ENCODE measurements around the gene HSP90AB1. TPM values are rescaled to one million over a fixed set of nuclear protein-coding genes. Genes with fewer than 3 reads are reported as not detected.
A peak's percentile ranks its signal among the peaks of the same experiment; 100 is the strongest.

The HSP90AB1 gene
- polyA plus RNA-seq, 2 of the 4 experiments (the other 2 are of a cell fraction), result 1,136 to 1,155 TPM

DNA sequence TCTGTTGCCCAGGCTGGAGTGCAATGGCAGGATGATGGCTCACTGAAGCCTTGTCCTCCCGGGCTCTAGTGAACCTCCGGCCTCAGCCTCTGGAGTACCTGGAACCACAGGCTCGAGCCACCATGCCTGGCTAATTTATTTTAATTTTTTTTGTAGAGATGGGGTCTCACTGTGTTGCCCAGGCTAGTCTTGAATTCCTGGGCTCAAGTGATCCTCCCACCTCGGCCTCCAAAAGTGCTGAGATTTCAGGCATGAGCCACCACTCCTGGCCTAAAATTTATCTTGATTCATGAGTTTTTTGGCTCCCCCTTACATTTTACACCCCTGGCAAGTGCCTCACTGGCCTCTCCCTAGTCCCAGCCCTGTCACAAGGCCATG lies 26.0 kb upstream of the HSP90AB1 start:
- no peak for ATAC-seq
- no peak for TF ChIP-seq CEBPB (IDR thresholded peaks at IDR 0.05)
- no peak for TF ChIP-seq ZFP36 (IDR thresholded peaks at IDR 0.05; ENCODE audit: borderline replicate concordance, partially characterized antibody)
- TF ChIP-seq ZNF302 (CRISPR knock-in tag; IDR thresholded peaks at IDR 0.05), result no peak
- TF ChIP-seq MAZ (IDR thresholded peaks at IDR 0.05; ENCODE audit: borderline replicate concordance, low read depth, low read length), result no peak
- no peak for TF ChIP-seq RFX5 (IDR thresholded peaks at IDR 0.05)
- TF ChIP-seq HOXA7 (CRISPR knock-in tag; IDR thresholded peaks at IDR 0.05), result no peak
- no peak for TF ChIP-seq EHF (CRISPR knock-in tag; IDR thresholded peaks at IDR 0.05)
- TF ChIP-seq ZC3H11A (IDR thresholded peaks at IDR 0.05), result no peak
- TF ChIP-seq ZSCAN20 (CRISPR knock-in tag; IDR thresholded peaks at IDR 0.05), result no peak
- CTCF ChIA-PET, result interaction anchor here (0.8 to 9.2 kb wide), 11 partner anchors 9 to 100 kb away, joined by 3 to 111 read pairs (median 5); partner anchors contain the start of gene HSP90AB1

DNA sequence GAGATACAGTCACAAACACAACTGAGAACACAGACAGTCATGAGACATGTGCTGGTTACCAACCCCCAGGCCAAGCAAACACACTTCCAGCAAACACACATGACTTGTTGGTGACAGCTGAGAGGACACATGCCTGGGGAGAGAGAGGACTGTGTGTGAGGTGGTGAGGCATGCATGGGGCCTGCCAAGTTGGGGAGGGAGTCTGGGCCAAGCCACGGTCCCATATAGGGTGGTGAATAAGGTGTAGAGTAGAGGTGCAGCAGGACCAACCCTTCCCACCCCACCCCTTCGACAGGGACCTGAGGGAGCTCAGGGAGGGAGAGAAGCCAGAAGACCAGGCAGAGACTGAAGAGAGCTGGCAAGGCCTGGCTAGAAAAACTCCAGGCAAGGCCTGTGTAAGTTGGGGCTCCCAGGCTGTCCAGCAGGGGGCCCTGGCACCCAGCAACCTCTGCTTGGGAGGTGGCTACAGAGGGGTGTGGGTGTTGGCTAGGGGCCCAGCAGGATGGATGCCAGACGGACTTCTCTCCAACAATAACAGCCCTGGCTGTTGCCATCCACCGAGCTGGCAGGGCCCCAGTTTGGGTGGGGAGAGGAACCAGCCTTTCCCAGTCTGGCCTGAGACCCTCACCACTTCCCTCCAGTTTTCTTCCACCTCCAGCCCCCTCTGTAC lies 25.5 kb upstream of the HSP90AB1 start:
- Histone ChIP-seq H3K27ac (peak overlapping the region; percentile 67 to 98; a peak in 5 of 6 replicates), H3K4me1 (peaks cover 68% of the 10 kb centered on the region), H3K9me3 (no peaks in the 10 kb centered on the region), H3K4me2 (peak overlapping the region; percentile 93), H3K4me3 (no peak overlapping the region)
- 0% methylated on average over 2 of the region's 4 CpGs for WGBS (ENCODE audit: missing lambda C conversion rate)
- DNase-seq (ENCODE audit: low read depth in 1 of 2, low spot score in 1 of 2) (peak; percentile 60 to 87), FAIRE-seq (no peak), ATAC-seq (peak; percentile 47 to 77)
- ChIA-PET CTCF (interaction anchor here (0.7 to 9.2 kb wide), 13 partner anchors 8 to 100 kb away, joined by 3 to 111 read pairs (median 5); partner anchors contain the start of gene HSP90AB1), POLR2A (interaction anchor here (1.6 kb wide), 1 partner anchor 25 kb away, joined by 14 read pairs; the partner anchor contains the start of gene HSP90AB1)
- TF ChIP-seq RFX5 (IDR thresholded peaks at IDR 0.05), result no peak
- no peak for TF ChIP-seq JUN (IDR thresholded peaks at IDR 0.05)
- TF ChIP-seq, protein P1, sequence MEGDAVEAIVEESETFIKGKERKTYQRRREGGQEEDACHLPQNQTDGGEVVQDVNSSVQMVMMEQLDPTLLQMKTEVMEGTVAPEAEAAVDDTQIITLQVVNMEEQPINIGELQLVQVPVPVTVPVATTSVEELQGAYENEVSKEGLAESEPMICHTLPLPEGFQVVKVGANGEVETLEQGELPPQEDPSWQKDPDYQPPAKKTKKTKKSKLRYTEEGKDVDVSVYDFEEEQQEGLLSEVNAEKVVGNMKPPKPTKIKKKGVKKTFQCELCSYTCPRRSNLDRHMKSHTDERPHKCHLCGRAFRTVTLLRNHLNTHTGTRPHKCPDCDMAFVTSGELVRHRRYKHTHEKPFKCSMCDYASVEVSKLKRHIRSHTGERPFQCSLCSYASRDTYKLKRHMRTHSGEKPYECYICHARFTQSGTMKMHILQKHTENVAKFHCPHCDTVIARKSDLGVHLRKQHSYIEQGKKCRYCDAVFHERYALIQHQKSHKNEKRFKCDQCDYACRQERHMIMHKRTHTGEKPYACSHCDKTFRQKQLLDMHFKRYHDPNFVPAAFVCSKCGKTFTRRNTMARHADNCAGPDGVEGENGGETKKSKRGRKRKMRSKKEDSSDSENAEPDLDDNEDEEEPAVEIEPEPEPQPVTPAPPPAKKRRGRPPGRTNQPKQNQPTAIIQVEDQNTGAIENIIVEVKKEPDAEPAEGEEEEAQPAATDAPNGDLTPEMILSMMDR (IDR thresholded peaks at IDR 0.05), result peak; percentile 45; the same call in 2 of the 3 replicates
- no peak for TF ChIP-seq HOXB5 (CRISPR knock-in tag; IDR thresholded peaks at IDR 0.05)
- TF ChIP-seq FOSL2 (IDR thresholded peaks at IDR 0.05), result no peak
- TF ChIP-seq FOSL2 (CRISPR knock-in tag; IDR thresholded peaks at IDR 0.05), result no peak
- TF ChIP-seq, protein P2, sequence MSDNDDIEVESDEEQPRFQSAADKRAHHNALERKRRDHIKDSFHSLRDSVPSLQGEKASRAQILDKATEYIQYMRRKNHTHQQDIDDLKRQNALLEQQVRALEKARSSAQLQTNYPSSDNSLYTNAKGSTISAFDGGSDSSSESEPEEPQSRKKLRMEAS (IDR thresholded peaks at IDR 0.05), result peak; percentile 29; the same call in 1 of the 2 replicates
- no peak for TF ChIP-seq PHF8 (IDR thresholded peaks at IDR 0.05; ENCODE audit: borderline replicate concordance, low read depth)
- TF ChIP-seq, protein P3, sequence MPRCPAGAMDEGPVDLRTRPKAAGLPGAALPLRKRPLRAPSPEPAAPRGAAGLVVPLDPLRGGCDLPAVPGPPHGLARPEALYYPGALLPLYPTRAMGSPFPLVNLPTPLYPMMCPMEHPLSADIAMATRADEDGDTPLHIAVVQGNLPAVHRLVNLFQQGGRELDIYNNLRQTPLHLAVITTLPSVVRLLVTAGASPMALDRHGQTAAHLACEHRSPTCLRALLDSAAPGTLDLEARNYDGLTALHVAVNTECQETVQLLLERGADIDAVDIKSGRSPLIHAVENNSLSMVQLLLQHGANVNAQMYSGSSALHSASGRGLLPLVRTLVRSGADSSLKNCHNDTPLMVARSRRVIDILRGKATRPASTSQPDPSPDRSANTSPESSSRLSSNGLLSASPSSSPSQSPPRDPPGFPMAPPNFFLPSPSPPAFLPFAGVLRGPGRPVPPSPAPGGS (IDR thresholded peaks at IDR 0.05), result no peak
- TF ChIP-seq, protein P4, sequence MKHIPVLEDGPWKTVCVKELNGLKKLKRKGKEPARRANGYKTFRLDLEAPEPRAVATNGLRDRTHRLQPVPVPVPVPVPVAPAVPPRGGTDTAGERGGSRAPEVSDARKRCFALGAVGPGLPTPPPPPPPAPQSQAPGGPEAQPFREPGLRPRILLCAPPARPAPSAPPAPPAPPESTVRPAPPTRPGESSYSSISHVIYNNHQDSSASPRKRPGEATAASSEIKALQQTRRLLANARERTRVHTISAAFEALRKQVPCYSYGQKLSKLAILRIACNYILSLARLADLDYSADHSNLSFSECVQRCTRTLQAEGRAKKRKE (CRISPR knock-in tag; IDR thresholded peaks at IDR 0.05; ENCODE audit: low read depth), result no peak
- TF ChIP-seq RAD21 (conservative IDR thresholded peaks at IDR 0.05 in 1 of 2, IDR thresholded peaks at IDR 0.05 in 1 of 2), result peak; percentile 47 to 52; a peak in 4 of 5 replicates
- no peak for TF ChIP-seq HOXB13 (CRISPR knock-in tag; IDR thresholded peaks at IDR 0.05; ENCODE audit: low read depth)
- TF ChIP-seq HEYL (CRISPR knock-in tag; IDR thresholded peaks at IDR 0.05), result no peak

More for the DNA sequence above, 26.0 kb upstream of the HSP90AB1 start:
- Histone ChIP-seq H3K27ac (peak overlapping the region; percentile 40 to 98; a peak in 5 of 6 replicates), H3K4me1 (peaks cover 63% of the 10 kb centered on the region), H3K4me2 (peak overlapping the region; percentile 93; the same call in 2 of the 3 replicates), H3K4me3 (no peak overlapping the region), H3K9me3 (no peaks in the 10 kb centered on the region)
- WGBS (ENCODE audit: missing lambda C conversion rate), result 86% methylated on average over 4 of the region's 4 CpGs
- no peak for FAIRE-seq
- POLR2A ChIA-PET, result interaction anchor here (1.6 kb wide), 1 partner anchor 26 kb away, joined by 14 read pairs; the partner anchor contains the start of gene HSP90AB1
- DNase-seq (ENCODE audit: low read depth in 1 of 2, low spot score in 1 of 2), result no peak

Measured in A549 (cell line).